ENCODE data around the gene MTCL1.

Gene MTCL1

GRCh38 chr18:8833480-8833879 is 128.1 kb downstream of the MTCL1 start:
- no peak for DNase-seq (ENCODE audit: low read depth in 3 of 3)

GRCh38 chr18:8834881-8835280 is 129.5 kb downstream of the MTCL1 start:
- no peak for DNase-seq (ENCODE audit: low read depth in 3 of 3)

- DNase-seq (ENCODE audit: low read depth in 3 of 3) = no peak
These were observed 130.2 kb downstream of the MTCL1 start for GRCh38 chr18:8835521-8835953.

GRCh38 chr18:8839281-8839680 is 133.9 kb downstream of the MTCL1 start:
- DNase-seq (ENCODE audit: low read depth in 3 of 3) = no peak

GRCh38 chr18:8841781-8842485 is 136.6 kb downstream of the MTCL1 start:
- DNase-seq (ENCODE audit: low read depth in 3 of 3) = no peak

- DNase-seq (ENCODE audit: low read depth in 3 of 3) = no peak
These were observed 137.2 kb downstream of the MTCL1 start for GRCh38 chr18:8842506-8842905.

- DNase-seq (ENCODE audit: low read depth in 3 of 3) = no peak
These were observed 137.6 kb downstream of the MTCL1 start for GRCh38 chr18:8843005-8843404.

- DNase-seq (ENCODE audit: low read depth in 3 of 3) = no peak
These were observed 139.4 kb downstream of the MTCL1 start for GRCh38 chr18:8844721-8845148.

- DNase-seq (ENCODE audit: low read depth in 3 of 3) = no peak
These were observed 140.2 kb downstream of the MTCL1 start for GRCh38 chr18:8845506-8845905.

- DNase-seq (ENCODE audit: low read depth in 3 of 3) = no peak
These were observed 141.9 kb downstream of the MTCL1 start for GRCh38 chr18:8847066-8847755.

- no peak for DNase-seq (ENCODE audit: low read depth in 3 of 3)
These were observed 142.5 kb downstream of the MTCL1 start for GRCh38 chr18:8847900-8848299.

GRCh38 chr18:8848541-8848940 is 143.2 kb downstream of the MTCL1 start:
- DNase-seq (ENCODE audit: low read depth in 3 of 3) = no peak

- no peak for DNase-seq (ENCODE audit: low read depth in 3 of 3)
These were observed 144.3 kb downstream of the MTCL1 start for GRCh38 chr18:8849696-8850095.

GRCh38 chr18:8851659-8852058 is 146.3 kb downstream of the MTCL1 start:
- DNase-seq (ENCODE audit: low read depth in 3 of 3) = no peak

- DNase-seq (ENCODE audit: low read depth in 3 of 3) = no peak
These were observed 149.2 kb downstream of the MTCL1 start for GRCh38 chr18:8854550-8854949.

- no peak for DNase-seq (ENCODE audit: low read depth in 3 of 3)
These were observed 149.6 kb downstream of the MTCL1 start for GRCh38 chr18:8854962-8855361.

- no peak for DNase-seq (ENCODE audit: low read depth in 3 of 3)
These were observed 150.9 kb downstream of the MTCL1 start for GRCh38 chr18:8856212-8856611.

- DNase-seq (ENCODE audit: low read depth in 3 of 3) = no peak
These were observed 151.5 kb downstream of the MTCL1 start for GRCh38 chr18:8856769-8857393.

- no peak for DNase-seq (ENCODE audit: low read depth in 3 of 3)
These were observed 152.4 kb downstream of the MTCL1 start for GRCh38 chr18:8857806-8858205.

GRCh38 chr18:8858888-8859511 is 153.6 kb downstream of the MTCL1 start:
- DNase-seq (ENCODE audit: low read depth in 3 of 3) = no peak

- no peak for DNase-seq (ENCODE audit: low read depth in 3 of 3)
These were observed 155.7 kb downstream of the MTCL1 start for GRCh38 chr18:8860845-8861642.

- no peak for DNase-seq (ENCODE audit: low read depth in 3 of 3)
These were observed 158.1 kb downstream of the MTCL1 start for GRCh38 chr18:8863427-8863826.

Measured in stimulated activated CD4-positive, alpha-beta T cell treated with anti-CD3 and anti-CD28 coated beads, TNF-alpha, amount 100 ng/mL, for 24 hours (primary cell).